ENCODE results near the gene SLIT1. TPM values are rescaled to one million over a fixed set of nuclear protein-coding genes. Genes with fewer than 3 reads are reported as not detected.

Gene SLIT1
- total RNA-seq = 0.32 TPM in 1 of 2 replicates, not detected in the other

DNA sequence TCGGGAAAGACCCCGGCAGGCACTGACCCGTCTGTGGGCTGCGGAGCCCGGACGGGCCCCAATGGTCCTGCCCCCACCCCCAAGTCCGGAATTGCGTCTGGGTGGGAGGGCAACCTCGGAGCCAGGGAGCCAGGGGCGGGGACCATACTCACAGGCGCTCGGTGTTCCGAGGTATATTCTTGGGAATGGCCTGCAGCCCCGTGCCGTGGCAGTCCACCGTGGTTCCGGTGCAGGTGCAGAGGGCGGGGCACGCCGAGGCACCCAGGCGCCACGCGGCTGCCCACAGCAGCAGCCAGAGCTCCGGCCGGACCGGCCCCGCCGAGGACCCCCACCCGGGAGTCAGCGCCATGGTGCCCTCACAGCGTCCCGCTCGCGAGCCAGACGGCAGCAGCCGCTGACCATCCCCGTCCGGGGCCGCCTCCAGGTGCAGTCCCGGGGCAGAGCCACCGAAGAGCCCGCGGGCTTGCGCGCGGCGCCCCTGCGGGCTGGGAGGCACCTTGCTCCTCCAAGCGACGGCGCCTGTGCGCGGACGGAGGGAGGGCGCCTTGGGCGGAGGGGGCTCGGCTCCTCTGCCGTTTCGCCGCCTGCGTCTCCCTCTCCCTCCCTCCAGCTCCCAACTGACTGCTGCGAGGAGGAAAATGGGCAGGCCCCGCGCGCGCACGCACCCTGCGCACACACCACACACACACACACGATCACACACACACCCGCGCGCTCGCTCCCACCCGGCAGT, at the start of gene SLIT1:
TSS of gene SLIT1 (minus strand) at position 634 of the 733 bp plus-strand sequence. CDS start at position 349, 285 bp downstream.

Other genes with a start within 250 kb of the SLIT1 start
- 3.6 and 4.4 TPM in 2 replicates for gene ARHGAP19, start 106.7 kb upstream of the SLIT1 start, total RNA-seq
- 1.9 and 2.3 TPM in 2 replicates for gene FRAT1, start 133.3 kb upstream of the SLIT1 start, total RNA-seq
- gene FRAT2, start 148.8 kb upstream of the SLIT1 start, total RNA-seq = 8.5 and 10.9 TPM in 2 replicates
- 20.4 and 27.7 TPM in 2 replicates for gene RRP12, start 215.4 kb upstream of the SLIT1 start, total RNA-seq
- gene PGAM1, start 240.2 kb upstream of the SLIT1 start, total RNA-seq = 478 and 494 TPM in 2 replicates